PFSK-1 (cell line): ENCODE data around the gene CYS1.

Experiments used
- POLR2AphosphoS5 ChIP-seq: IDR thresholded peaks from 2 replicates; pipeline ENCODE4 v1.6.1; 2012; ENCODE audit warnings: low read depth, mild to moderate bottlenecking, control low read depth, low read length, moderate library complexity
- SIN3A ChIP-seq: IDR thresholded peaks from 2 replicates; pipeline ENCODE4 v1.6.1; 2012; ENCODE audit warnings: mild to moderate bottlenecking, low read length, moderate library complexity, borderline replicate concordance; ENCODE audit not compliant: insufficient read depth
- TAF1 ChIP-seq: IDR thresholded peaks from 2 replicates; pipeline ENCODE4 v1.6.1; 2012; ENCODE audit warnings: low read length, control low read depth, borderline replicate concordance; ENCODE audit not compliant: insufficient read depth
- TF ChIP-seq, protein P1 (sequence below), 2 experiments: IDR thresholded peaks; 2 replicates each; pipeline versions ENCODE4 v1.6.1 to v1.8.0; 2011 to 2012; ENCODE audit warnings: low read depth in 2 of 2, low read length in 2 of 2, control low read depth in 1 of 2, inconsistent platforms in 1 of 2, mild to moderate bottlenecking in 1 of 2, moderate library complexity in 1 of 2; ENCODE audit not compliant: insufficient read depth in 1 of 2

DNA sequence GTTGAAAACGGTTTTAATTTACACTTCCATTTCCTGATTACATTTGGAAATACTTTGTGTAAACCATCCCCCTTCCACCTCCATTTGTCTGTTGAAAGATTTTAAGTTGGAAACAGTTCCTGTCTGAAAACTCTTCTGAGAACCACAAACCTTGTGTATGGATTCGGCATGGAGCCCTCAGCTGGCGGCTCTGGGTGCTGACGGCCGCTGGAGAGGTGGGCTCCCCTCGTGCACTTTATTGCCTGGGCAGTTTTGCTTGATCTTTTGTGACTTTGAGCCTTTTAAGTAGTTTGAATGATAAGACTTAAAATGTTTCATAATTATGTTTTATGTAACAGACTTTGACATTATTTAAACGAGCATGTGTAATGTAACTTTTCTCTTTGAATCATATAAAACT is 25.8 kb downstream of the CYS1 start:
- TF ChIP-seq, protein P1, sequence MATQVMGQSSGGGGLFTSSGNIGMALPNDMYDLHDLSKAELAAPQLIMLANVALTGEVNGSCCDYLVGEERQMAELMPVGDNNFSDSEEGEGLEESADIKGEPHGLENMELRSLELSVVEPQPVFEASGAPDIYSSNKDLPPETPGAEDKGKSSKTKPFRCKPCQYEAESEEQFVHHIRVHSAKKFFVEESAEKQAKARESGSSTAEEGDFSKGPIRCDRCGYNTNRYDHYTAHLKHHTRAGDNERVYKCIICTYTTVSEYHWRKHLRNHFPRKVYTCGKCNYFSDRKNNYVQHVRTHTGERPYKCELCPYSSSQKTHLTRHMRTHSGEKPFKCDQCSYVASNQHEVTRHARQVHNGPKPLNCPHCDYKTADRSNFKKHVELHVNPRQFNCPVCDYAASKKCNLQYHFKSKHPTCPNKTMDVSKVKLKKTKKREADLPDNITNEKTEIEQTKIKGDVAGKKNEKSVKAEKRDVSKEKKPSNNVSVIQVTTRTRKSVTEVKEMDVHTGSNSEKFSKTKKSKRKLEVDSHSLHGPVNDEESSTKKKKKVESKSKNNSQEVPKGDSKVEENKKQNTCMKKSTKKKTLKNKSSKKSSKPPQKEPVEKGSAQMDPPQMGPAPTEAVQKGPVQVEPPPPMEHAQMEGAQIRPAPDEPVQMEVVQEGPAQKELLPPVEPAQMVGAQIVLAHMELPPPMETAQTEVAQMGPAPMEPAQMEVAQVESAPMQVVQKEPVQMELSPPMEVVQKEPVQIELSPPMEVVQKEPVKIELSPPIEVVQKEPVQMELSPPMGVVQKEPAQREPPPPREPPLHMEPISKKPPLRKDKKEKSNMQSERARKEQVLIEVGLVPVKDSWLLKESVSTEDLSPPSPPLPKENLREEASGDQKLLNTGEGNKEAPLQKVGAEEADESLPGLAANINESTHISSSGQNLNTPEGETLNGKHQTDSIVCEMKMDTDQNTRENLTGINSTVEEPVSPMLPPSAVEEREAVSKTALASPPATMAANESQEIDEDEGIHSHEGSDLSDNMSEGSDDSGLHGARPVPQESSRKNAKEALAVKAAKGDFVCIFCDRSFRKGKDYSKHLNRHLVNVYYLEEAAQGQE (IDR thresholded peaks at IDR 0.05; ENCODE audit: insufficient read depth in 1 of 2, low read depth in 2 of 2, low read length in 2 of 2): no peak
- TF ChIP-seq POLR2AphosphoS5: no peak
- no peak for TF ChIP-seq TAF1
- TF ChIP-seq SIN3A: no peak
